GM03348 (cell line): Measurements from ENCODE around the gene KLHDC7B.

Experiments
- DNase-seq: peaks from one replicate; pipeline ENCODE4 v3.0.0; 2012; ENCODE audit warnings: low spot score

Gene KLHDC7B

GRCh38 chr22:50573491-50574382 lies 28.0 kb downstream of the KLHDC7B start:
- no peak for DNase-seq

GRCh38 chr22:50574383-50574755 lies 28.7 kb downstream of the KLHDC7B start:
- no peak for DNase-seq

GRCh38 chr22:50575426-50575941 lies 29.8 kb downstream of the KLHDC7B start:
- DNase-seq = no peak

- no peak for DNase-seq
Observed at GRCh38 chr22:50576070-50576469, 30.4 kb downstream of the KLHDC7B start.

GRCh38 chr22:50576806-50577696 lies 31.4 kb downstream of the KLHDC7B start:
- DNase-seq = no peak

- DNase-seq = no peak
Observed at GRCh38 chr22:50577697-50577986, 31.9 kb downstream of the KLHDC7B start.

GRCh38 chr22:50577987-50578775 lies 32.5 kb downstream of the KLHDC7B start, which contains the start of gene CPT1B:
TSS of gene CPT1B (minus strand) at chr22:50578427. CDS start at chr22:50577915, 512 bp downstream.
- peak; percentile 30 for DNase-seq

GRCh38 chr22:50578776-50579310 lies 33.1 kb downstream of the KLHDC7B start:
- DNase-seq = no peak

- DNase-seq = no peak
Observed at GRCh38 chr22:50579752-50580151, 34.1 kb downstream of the KLHDC7B start.

- DNase-seq = no peak
Observed at GRCh38 chr22:50581031-50581949, 35.6 kb downstream of the KLHDC7B start.

- DNase-seq = no peak
Observed at GRCh38 chr22:50581950-50582492, 36.3 kb downstream of the KLHDC7B start.

GRCh38 chr22:50582493-50583293 lies 37.0 kb downstream of the KLHDC7B start, which contains the start of gene CHKB:
TSS of gene CHKB (minus strand) at chr22:50582849. CDS start at chr22:50582781, 68 bp downstream.
- DNase-seq = peak; percentile 100

- no peak for DNase-seq
Observed at GRCh38 chr22:50583294-50583861, 37.7 kb downstream of the KLHDC7B start.

GRCh38 chr22:50584106-50585096 lies 38.7 kb downstream of the KLHDC7B start:
- DNase-seq = no peak

GRCh38 chr22:50585238-50585637 lies 39.5 kb downstream of the KLHDC7B start:
- no peak for DNase-seq

GRCh38 chr22:50585781-50586180 lies 40.1 kb downstream of the KLHDC7B start:
- no peak for DNase-seq

GRCh38 chr22:50586416-50586815 lies 40.7 kb downstream of the KLHDC7B start:
- DNase-seq = no peak

- DNase-seq = no peak
Observed at GRCh38 chr22:50587407-50587806, 41.7 kb downstream of the KLHDC7B start.
